ENCODE data around the gene OR5AK2.
"Not testable (repeated sequence)": the region's sequence is repeated elsewhere in the genome, so short reads cannot be mapped to it uniquely, and the experiment has no call there.

The OR5AK2 gene, protein sequence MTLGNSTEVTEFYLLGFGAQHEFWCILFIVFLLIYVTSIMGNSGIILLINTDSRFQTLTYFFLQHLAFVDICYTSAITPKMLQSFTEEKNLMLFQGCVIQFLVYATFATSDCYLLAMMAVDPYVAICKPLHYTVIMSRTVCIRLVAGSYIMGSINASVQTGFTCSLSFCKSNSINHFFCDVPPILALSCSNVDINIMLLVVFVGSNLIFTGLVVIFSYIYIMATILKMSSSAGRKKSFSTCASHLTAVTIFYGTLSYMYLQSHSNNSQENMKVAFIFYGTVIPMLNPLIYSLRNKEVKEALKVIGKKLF

DNA sequence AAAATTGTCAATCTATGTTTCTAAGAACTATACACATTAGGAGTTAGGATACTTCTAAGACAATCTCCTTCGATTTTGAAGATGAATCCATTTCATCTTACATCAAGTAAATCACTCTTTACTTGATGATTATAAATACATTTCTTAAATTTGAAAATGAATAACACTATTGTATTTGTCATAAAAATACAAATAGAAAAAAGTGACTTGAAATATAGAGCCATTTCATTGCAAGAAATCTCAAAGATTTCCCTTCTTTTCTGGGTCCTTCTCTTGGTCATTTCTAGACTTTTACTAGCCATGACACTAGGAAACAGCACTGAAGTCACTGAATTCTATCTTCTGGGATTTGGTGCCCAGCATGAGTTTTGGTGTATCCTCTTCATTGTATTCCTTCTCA, at the start of gene OR5AK2:
TSS of gene OR5AK2 (plus strand) at position 301 of the 400 bp plus-strand sequence. CDS start at position 301, 0 bp downstream.
- no peak for DNase-seq (ENCODE audit: low read depth, low spot score)

DNA sequence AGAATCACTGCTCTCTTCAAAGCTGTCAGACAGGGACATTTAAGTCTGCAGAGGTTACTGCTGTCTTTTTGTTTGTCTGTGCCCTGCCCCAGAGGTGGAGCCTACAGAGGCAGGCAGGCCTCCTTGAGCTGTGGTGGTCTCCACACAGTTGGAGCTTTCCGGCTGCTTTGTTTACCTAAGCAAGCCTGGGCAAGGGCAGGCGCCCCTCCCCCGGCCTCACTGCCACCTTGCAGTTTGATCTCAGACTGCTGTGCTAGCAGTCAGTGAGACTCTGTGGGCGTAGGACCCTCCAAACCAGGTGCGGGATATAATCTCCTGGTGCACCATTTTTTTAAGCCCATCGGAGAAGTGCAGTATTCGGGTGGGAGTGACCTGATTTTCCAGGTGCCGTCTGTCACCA, 43.2 kb upstream of the OR5AK2 start:
- not testable (repeated sequence) for DNase-seq (ENCODE audit: low read depth, low spot score)

DNA sequence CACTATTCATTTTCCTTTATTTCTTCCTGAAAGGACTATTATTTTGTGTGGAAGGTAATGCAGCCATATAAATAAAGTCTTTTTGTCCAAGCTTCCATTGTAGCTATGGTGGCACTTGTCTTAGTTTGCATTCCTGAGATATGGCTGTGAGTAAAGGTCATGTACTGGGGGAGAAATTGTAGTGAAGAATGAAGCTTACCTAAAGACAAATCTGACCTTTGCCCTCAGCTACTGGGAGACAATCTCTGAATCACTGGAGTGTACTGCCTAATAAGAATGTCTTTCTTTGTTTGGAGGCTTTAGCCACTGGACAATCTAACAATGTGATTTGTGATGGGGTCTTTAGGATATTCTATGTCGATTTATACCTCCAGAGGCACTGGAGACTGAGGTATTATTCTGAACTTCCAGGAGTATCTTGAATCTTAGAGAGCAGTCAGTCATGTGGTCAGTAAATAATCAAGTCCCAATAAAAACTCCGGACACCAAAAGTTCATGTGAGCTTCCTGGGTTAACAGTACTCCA, 39.7 kb upstream of the OR5AK2 start:
- DNase-seq (ENCODE audit: low read depth, low spot score), result no peak

DNA sequence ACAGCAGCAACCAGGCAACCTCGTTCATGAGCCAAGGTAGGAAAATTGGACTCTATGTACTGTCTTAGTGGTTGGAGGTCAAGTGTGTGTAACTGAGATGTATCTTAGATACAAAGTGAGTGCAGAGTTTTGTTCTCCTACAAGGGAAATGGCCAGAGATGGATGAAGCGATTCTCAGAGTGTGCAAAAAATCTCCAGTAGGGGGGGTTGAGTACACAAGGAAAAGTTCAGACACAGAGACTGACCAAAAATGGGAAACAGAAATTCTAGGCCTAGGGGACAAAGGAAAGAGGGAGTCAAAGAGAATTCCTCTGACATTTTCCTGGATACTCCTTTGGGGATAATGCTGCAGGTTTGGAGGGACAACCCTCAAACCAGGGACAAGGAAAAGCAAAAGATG, 38.2 kb upstream of the OR5AK2 start:
- DNase-seq (ENCODE audit: low read depth, low spot score), result no peak

DNA sequence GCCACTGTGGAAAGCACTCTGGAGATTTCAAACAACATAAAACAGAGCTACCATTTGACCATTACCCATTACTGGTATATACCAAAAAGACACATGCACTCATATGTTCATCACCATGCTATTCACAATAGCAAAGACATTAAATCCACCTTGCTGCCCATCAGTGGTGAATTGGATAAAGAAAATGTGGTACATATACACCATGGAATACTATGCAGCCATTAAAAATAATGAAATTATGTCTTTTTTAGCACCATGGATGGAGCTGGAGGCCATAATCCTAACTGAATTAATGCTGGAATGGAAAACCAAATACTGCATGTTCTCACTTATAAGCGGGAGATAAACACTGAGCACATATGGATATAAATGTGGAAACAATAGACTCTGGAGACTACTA, 34.8 kb upstream of the OR5AK2 start:
- DNase-seq (ENCODE audit: low read depth, low spot score), result not testable (repeated sequence)

DNA sequence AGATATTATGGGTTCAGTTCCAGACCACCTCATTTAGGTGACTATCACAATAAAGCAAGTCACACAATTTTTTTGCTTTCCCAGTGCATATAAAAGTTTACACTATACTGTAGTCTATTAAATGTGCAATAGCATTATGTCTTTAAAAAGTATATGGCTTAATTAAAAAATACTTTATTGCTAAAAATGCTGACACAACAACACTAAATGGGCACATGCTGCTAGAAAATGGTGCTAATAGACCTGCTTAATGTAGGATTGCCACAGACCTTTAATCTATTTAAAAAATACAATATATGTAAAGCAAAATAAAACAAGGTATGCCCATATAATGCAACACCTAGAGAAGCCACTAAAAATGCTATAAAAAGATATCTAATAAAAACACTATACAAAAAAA, 27.1 kb upstream of the OR5AK2 start:
- DNase-seq (ENCODE audit: low read depth, low spot score), result no peak

DNA sequence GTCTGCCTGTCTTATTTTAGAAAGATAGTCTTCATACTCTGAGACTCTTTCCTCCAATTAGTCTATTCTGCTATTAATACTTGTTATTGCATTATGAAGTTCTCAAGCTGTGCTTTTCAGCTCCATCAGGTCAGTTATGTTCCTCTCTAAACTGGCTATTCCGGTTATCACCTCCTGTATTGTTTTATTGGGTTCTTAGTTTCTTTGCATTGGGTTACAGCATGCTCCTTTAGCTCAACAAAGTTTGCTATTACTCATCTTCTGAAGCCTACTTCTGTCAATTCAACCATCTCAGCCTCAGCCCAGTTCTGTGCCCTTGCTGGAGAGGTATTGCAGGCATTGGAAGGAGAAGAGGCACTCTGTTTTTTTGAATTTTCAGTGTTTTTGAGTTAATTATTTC, 21.0 kb upstream of the OR5AK2 start:
- DNase-seq (ENCODE audit: low read depth, low spot score), result no peak

DNA sequence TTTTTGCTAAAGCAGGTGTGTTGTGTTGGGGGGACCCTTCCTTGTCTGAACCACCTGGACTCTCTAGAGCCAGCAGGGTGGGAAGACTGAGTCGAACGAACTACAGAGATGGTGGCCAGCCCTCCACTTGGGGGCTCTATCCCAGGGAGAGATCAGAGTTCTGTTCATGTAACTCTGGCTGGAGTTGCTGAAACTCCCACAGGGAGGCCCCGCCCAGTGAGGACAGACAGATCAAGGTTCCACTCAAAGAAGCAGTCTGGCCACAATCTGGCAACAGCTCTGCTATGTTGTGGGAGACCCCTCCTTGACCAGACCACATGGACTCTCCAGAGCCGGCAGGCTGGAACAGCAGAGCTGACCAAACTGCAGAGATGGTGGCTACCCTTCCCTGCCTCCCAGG, 20.2 kb upstream of the OR5AK2 start:
- no peak for DNase-seq (ENCODE audit: low read depth, low spot score)

DNA sequence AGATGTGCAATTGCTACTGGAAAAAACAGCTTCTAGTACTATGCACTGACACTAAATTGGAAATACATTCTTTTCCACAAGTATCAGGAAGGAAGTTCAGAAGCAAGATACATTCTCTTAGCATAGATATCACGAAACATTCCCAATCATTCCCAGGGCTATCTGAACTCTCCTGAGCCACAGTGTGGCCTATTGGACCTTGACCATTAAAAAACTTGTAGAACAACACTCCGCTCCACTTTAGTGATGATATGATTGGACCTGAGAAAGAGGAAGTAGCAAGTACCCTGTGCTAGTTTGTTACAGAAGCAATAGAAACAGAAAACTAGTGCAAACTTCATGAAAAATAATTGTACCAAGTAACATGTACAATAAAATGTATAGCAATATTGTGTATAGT, 11.4 kb upstream of the OR5AK2 start:
- no peak for DNase-seq (ENCODE audit: low read depth, low spot score)

DNA sequence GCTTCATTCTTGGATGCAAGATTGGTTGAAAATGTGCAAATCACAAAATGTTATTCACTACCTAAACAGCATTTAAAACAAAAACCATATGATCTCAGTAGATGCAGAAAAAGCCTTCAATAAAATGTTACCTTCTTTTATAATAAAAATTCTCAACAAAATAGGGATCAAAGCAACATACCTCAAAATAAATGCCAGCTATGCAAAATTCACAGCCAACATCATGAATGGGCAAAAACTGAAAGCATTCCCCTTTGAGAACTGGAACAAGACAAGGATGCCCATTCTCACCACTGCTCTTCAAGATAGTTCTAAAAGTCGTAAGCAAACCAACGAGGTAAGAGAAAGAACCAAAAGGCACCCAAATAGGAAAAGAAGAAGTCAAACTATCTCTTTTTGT, 2.0 kb downstream of the OR5AK2 start:
- no peak for DNase-seq (ENCODE audit: low read depth, low spot score)

DNA sequence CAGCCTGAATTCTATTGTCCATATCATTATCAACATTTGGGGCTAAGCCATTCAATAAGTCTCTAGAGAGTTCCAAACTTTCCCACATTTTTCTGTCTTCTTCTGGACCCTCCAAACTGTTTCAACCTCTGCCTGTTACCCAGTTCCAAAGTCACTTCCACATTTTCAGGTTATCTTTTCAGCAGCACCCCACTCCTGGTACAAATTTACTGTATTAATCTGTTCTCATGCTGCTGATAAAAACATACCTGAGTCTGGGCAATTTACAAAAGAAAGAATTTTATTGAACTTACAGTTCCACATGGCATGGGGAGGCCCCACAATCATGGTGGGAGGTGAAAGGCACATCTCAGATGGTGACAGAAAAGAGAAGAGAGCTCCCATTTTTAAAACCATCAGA, 5.8 kb downstream of the OR5AK2 start:
- no peak for DNase-seq (ENCODE audit: low read depth, low spot score)

DNA sequence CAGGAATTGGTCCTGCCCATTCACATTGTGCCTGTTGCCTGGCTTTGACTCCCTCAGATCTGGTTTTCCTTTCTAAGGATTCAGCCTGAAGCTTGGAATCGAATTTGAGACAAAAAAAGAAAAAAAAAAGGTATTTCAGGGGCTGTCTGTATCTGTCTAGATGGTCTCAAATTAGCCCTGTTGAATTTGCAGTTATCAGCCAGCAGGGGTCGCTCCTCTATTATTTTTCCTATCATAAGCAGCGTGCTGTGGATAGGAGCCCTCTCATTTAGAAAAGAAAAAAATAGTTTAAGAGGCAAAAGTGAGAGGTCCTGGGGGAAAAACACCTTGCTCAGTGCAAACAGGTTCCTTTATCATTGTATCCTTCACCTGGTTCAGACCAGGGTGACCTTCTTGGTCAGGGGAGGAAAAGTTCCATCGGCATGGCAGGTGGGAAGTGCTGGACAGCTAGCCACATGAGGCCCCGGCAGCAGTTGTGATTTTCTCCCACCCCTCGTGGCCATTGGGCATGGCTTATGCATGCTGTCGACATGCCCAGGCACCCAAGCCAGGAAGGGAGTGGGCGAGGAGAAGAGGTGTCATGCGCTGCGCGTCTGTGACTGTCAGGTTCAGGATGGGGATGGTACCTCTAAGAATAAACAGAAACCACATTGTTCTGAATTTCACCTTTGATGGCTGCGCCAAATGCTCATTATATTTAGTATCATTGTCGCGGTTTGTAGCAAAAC, 13.1 kb downstream of the OR5AK2 start:
- DNase-seq (ENCODE audit: low read depth, low spot score), result no peak

DNA sequence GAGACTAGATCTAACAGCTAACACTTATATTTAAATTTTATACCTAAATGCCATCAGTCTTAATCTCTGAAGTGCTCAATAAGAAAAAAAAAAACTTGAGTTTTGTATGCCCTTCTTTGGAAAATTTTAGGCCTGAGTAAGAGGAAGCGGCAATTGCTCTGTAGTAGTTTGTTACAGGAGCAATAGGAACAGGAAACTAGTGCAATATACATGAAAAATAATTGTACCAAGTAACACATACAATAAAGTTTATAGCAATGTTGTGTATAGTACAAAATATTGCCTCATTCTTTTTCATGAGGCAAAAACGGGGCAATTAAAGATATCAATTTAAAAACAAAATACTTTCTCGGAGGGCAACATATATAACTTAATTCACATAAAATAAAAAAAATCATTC, 19.7 kb downstream of the OR5AK2 start:
- DNase-seq (ENCODE audit: low read depth, low spot score), result no peak

DNA sequence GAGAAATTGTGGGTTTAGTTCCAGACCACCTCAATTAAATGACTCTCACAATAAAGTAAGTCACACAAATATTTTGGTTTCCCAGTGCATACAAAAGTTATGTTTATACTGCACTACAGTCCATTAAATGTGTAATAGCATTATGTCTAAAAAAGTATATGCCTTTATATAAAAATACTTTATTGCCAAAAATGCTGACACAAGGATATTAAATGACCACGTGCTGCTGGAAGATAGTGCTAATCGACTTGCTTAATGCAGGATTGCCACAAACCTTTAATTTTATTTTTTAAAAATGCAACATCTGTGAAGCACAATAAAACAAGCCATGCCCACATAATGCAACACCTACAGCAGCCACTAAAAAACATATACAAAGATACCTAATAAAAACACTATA, 27.0 kb downstream of the OR5AK2 start:
- DNase-seq (ENCODE audit: low read depth, low spot score), result no peak

DNA sequence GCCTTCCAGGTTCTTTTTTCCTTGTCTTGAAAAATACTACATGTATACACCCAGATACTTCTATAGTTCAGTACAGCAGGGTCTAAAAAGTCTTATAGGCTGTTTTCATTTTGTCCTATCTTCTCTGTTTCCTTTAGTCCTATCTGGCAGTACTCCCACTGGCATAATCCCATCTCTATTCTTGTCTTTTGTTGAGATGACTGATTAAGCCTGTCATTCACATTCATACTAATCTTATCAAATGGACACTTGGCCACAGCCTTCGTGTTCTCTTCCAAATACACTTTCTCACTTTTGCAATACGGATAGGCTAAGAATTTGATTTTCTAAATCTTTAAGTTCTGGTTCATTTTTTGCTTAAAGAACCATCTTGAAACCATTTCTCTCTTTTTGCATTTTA, 42.8 kb downstream of the OR5AK2 start:
- DNase-seq (ENCODE audit: low read depth, low spot score), result no peak

Measured in iPS DF 19.7 (cell line).